ENCODE data around the gene SOX18. TPM values are rescaled to one million over a fixed set of nuclear protein-coding genes. Genes with fewer than 3 reads are reported as not detected.
A peak's percentile ranks its signal among the peaks of the same experiment; 100 is the strongest.

SOX18 gene
- total and polyA plus RNA-seq, 2 of the 13 experiments (the other 11 are each of a cell fraction or from before 2014, with no cell fraction given), result 1.6 to 1.9 TPM

DNA sequence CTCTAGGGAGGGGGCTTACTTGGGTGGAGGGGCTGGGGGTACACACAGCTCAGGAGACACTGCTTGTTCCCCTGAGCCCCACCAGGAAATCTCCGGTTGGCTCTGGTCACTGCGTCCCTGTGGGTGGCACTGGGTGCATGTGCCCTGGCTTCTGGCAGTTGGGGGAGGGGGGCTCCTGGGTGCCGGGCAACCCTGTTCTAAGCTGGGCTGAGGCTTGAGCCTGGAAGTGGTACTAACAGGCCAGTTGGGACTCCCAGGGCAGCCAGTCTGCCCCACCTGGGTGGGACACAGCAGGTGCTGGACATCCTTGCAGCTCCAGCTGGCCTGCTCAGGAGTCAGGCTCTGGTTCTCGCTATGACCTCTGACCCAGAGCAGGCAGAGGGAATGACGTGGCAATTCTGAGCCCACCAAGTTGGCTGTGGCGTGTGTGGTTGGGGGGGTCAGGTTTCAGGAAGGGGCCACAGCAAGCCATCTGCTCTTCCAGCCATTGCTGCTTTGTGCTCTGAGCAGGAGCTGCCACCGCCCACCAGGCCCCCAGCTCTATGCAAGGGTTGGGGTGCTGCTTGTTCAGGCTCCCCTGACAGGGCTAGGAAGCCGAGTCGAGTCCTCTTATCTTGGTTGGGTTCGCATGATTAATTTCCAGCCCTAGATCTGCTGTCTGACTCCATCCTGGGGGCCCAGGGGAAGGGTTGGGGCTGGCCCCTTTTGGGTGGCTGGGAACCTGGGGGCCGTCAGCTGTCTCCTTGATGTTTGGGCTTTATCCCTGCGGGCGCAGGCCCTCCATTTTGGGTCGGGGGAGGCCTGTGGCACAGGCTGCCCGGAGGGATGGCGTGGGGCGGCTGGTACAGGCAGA lies 12.9 kb downstream of the SOX18 start (continued):
- TF ChIP-seq KLF6 (CRISPR knock-in tag; IDR thresholded peaks at IDR 0.05) (no peak), ZNF589 (CRISPR knock-in tag; conservative IDR thresholded peaks at IDR 0.05) (no peak; the same call in none of the 2 replicates), ZNF121 (CRISPR knock-in tag; IDR thresholded peaks at IDR 0.05) (peak; percentile 1; the same call in 1 of the 2 replicates), GATAD2A (CRISPR knock-in tag; IDR thresholded peaks at IDR 0.05) (peak; percentile 13; the same call in 1 of the 2 replicates), GFI1 (CRISPR knock-in tag; IDR thresholded peaks at IDR 0.05; ENCODE audit: borderline replicate concordance) (peak; percentile 66; the same call in 1 of the 2 replicates), CCAR2 (optimal IDR thresholded peaks at IDR 0.05; ENCODE audit: low read depth, low read length) (peak; percentile 79), NFYB (CRISPR knock-in tag; IDR thresholded peaks at IDR 0.05) (no peak; the same call in 1 of the 2 replicates), SIX4 (CRISPR knock-in tag; IDR thresholded peaks at IDR 0.05) (peak; percentile 94), ZNF598 (CRISPR knock-in tag; IDR thresholded peaks at IDR 0.05; ENCODE audit: borderline replicate concordance) (0 out of 2 replicates have a peak, but pooled peaks have one; percentile 43), ZSCAN22 (CRISPR knock-in tag; IDR thresholded peaks at IDR 0.05) (no peak), REXO4 (CRISPR knock-in tag; IDR thresholded peaks at IDR 0.05; ENCODE audit: borderline replicate concordance) (no peak), TAF15 (IDR thresholded peaks at IDR 0.05; ENCODE audit: low read depth, low read length, poor library complexity, severe bottlenecking) (peak; percentile 40), SSRP1 (CRISPR knock-in tag; IDR thresholded peaks at IDR 0.05) (no peak), FIP1L1 (IDR thresholded peaks at IDR 0.05; ENCODE audit: borderline replicate concordance, insufficient read depth, low read depth, low read length) (no peak; the same call in 1 of the 2 replicates), ZNF572 (CRISPR knock-in tag; IDR thresholded peaks at IDR 0.05) (peak; percentile 70; the same call in 1 of the 2 replicates)
- TF ChIP-seq, protein P1, sequence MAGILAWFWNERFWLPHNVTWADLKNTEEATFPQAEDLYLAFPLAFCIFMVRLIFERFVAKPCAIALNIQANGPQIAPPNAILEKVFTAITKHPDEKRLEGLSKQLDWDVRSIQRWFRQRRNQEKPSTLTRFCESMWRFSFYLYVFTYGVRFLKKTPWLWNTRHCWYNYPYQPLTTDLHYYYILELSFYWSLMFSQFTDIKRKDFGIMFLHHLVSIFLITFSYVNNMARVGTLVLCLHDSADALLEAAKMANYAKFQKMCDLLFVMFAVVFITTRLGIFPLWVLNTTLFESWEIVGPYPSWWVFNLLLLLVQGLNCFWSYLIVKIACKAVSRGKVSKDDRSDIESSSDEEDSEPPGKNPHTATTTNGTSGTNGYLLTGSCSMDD (CRISPR knock-in tag; IDR thresholded peaks at IDR 0.05), result 0 out of 2 replicates have a peak, but pooled peaks have one; percentile 18
- TF ChIP-seq, protein P2, sequence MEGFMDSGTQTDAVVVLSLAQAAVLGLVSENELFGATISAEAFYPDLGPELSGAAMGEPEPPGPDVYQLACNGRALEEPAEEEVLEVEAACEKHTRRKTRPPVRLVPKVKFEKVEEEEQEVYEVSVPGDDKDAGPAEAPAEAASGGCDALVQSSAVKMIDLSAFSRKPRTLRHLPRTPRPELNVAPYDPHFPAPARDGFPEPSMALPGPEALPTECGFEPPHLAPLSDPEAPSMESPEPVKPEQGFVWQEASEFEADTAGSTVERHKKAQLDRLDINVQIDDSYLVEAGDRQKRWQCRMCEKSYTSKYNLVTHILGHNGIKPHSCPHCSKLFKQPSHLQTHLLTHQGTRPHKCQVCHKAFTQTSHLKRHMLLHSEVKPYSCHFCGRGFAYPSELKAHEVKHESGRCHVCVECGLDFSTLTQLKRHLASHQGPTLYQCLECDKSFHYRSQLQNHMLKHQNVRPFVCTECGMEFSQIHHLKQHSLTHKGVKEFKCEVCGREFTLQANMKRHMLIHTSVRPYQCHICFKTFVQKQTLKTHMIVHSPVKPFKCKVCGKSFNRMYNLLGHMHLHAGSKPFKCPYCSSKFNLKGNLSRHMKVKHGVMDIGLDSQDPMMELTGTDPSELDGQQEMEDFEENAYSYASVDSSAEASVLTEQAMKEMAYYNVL (CRISPR knock-in tag; IDR thresholded peaks at IDR 0.05; ENCODE audit: borderline replicate concordance), result peak; percentile 79
- TF ChIP-seq, protein P3, sequence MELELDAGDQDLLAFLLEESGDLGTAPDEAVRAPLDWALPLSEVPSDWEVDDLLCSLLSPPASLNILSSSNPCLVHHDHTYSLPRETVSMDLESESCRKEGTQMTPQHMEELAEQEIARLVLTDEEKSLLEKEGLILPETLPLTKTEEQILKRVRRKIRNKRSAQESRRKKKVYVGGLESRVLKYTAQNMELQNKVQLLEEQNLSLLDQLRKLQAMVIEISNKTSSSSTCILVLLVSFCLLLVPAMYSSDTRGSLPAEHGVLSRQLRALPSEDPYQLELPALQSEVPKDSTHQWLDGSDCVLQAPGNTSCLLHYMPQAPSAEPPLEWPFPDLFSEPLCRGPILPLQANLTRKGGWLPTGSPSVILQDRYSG (CRISPR knock-in tag; IDR thresholded peaks at IDR 0.05), result no peak
- TF ChIP-seq, protein P4, sequence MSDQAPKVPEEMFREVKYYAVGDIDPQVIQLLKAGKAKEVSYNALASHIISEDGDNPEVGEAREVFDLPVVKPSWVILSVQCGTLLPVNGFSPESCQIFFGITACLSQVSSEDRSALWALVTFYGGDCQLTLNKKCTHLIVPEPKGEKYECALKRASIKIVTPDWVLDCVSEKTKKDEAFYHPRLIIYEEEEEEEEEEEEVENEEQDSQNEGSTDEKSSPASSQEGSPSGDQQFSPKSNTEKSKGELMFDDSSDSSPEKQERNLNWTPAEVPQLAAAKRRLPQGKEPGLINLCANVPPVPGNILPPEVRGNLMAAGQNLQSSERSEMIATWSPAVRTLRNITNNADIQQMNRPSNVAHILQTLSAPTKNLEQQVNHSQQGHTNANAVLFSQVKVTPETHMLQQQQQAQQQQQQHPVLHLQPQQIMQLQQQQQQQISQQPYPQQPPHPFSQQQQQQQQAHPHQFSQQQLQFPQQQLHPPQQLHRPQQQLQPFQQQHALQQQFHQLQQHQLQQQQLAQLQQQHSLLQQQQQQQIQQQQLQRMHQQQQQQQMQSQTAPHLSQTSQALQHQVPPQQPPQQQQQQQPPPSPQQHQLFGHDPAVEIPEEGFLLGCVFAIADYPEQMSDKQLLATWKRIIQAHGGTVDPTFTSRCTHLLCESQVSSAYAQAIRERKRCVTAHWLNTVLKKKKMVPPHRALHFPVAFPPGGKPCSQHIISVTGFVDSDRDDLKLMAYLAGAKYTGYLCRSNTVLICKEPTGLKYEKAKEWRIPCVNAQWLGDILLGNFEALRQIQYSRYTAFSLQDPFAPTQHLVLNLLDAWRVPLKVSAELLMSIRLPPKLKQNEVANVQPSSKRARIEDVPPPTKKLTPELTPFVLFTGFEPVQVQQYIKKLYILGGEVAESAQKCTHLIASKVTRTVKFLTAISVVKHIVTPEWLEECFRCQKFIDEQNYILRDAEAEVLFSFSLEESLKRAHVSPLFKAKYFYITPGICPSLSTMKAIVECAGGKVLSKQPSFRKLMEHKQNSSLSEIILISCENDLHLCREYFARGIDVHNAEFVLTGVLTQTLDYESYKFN (CRISPR knock-in tag; conservative IDR thresholded peaks at IDR 0.05), result no peak
- TF ChIP-seq, protein P5, sequence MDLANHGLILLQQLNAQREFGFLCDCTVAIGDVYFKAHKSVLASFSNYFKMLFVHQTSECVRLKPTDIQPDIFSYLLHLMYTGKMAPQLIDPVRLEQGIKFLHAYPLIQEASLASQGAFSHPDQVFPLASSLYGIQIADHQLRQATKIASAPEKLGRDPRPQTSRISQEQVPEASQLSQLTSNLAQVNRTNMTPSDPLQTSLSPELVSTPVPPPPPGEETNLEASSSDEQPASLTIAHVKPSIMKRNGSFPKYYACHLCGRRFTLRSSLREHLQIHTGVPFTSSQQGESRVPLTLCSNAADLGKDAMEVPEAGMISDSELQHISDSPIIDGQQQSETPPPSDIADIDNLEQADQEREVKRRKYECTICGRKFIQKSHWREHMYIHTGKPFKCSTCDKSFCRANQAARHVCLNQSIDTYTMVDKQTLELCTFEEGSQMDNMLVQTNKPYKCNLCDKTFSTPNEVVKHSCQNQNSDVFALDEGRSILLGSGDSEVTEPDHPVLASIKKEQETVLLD (CRISPR knock-in tag; IDR thresholded peaks at IDR 0.05; ENCODE audit: low read depth), result peak; percentile 3; the same call in 1 of the 2 replicates

Measured in HepG2 (cell line).